ENCODE results near the gene ARFGAP2.

Gene ARFGAP2

GRCh38 chr11:47178737-47179654 lies 2.3 kb upstream of the ARFGAP2 start:
- Histone ChIP-seq H3K4me3 (ENCODE audit: low read length) (no peak overlapping the region), H3K36me3 (ENCODE audit: control insufficient read depth, low read depth, low read length) (peaks cover 13% of the 10 kb centered on the region), H3K27ac (ENCODE audit: low read length) (no peak overlapping the region), H3K9ac (ENCODE audit: low read length) (no peak overlapping the region), H3K9me3 (ENCODE audit: control insufficient read depth, low read depth, low read length) (no peaks in the 10 kb centered on the region), H3K4me1 (ENCODE audit: control insufficient read depth, low read depth, low read length) (peaks cover 4% of the 10 kb centered on the region), H3K27me3 (ENCODE audit: control insufficient read depth, insufficient read depth, low read length) (no peaks in the 10 kb centered on the region)

GRCh38 chr11:47178316-47178715 lies 1.6 kb upstream of the ARFGAP2 start:
- H3K27ac ChIP-seq (ENCODE audit: low read length) = no peak overlapping the region
- no peak overlapping the region for H3K4me3 ChIP-seq (ENCODE audit: low read length)
- no peaks in the 10 kb centered on the region for H3K27me3 ChIP-seq (ENCODE audit: control insufficient read depth, insufficient read depth, low read length)
- no peaks in the 10 kb centered on the region for H3K9me3 ChIP-seq (ENCODE audit: control insufficient read depth, low read depth, low read length)
- H3K4me1 ChIP-seq (ENCODE audit: control insufficient read depth, low read depth, low read length) = peaks cover 4% of the 10 kb centered on the region
- peaks cover 20% of the 10 kb centered on the region for H3K36me3 ChIP-seq (ENCODE audit: control insufficient read depth, low read depth, low read length)
- no peak overlapping the region for H3K9ac ChIP-seq (ENCODE audit: low read length)

- peaks cover 4% of the 10 kb centered on the region for H3K4me1 ChIP-seq (ENCODE audit: control insufficient read depth, low read depth, low read length)
- no peak overlapping the region for H3K4me3 ChIP-seq (ENCODE audit: low read length)
- H3K27ac ChIP-seq (ENCODE audit: low read length) = no peak overlapping the region
- H3K9ac ChIP-seq (ENCODE audit: low read length) = peak overlapping the region; percentile 29
- no peaks in the 10 kb centered on the region for H3K27me3 ChIP-seq (ENCODE audit: control insufficient read depth, insufficient read depth, low read length)
- peaks cover 22% of the 10 kb centered on the region for H3K36me3 ChIP-seq (ENCODE audit: control insufficient read depth, low read depth, low read length)
- no peaks in the 10 kb centered on the region for H3K9me3 ChIP-seq (ENCODE audit: control insufficient read depth, low read depth, low read length)
Observed at GRCh38 chr11:47177846-47178245, 1.2 kb upstream of the ARFGAP2 start.

GRCh38 chr11:47177229-47177845 lies 658 bp upstream of the ARFGAP2 start:
- Histone ChIP-seq H3K27me3 (ENCODE audit: control insufficient read depth, insufficient read depth, low read length) (no peaks in the 10 kb centered on the region), H3K4me1 (ENCODE audit: control insufficient read depth, low read depth, low read length) (peaks cover 4% of the 10 kb centered on the region), H3K4me3 (ENCODE audit: low read length) (peak overlapping the region; percentile 92), H3K9ac (ENCODE audit: low read length) (peak overlapping the region; percentile 29), H3K9me3 (ENCODE audit: control insufficient read depth, low read depth, low read length) (no peaks in the 10 kb centered on the region), H3K36me3 (ENCODE audit: control insufficient read depth, low read depth, low read length) (peaks cover 27% of the 10 kb centered on the region), H3K27ac (ENCODE audit: low read length) (no peak overlapping the region)

- Histone ChIP-seq H3K27me3 (ENCODE audit: control insufficient read depth, insufficient read depth, low read length) (no peaks in the 10 kb centered on the region), H3K4me3 (ENCODE audit: low read length) (peak overlapping the region; percentile 92), H3K9me3 (ENCODE audit: control insufficient read depth, low read depth, low read length) (no peaks in the 10 kb centered on the region), H3K36me3 (ENCODE audit: control insufficient read depth, low read depth, low read length) (peaks cover 42% of the 10 kb centered on the region), H3K9ac (ENCODE audit: low read length) (peak overlapping the region; percentile 96), H3K27ac (ENCODE audit: low read length) (peak overlapping the region; percentile 76), H3K4me1 (ENCODE audit: control insufficient read depth, low read depth, low read length) (peaks cover 4% of the 10 kb centered on the region)
Observed at GRCh38 chr11:47175746-47176327, 842 bp downstream of the ARFGAP2 start.

- Histone ChIP-seq H3K36me3 (ENCODE audit: control insufficient read depth, low read depth, low read length) (peaks cover 54% of the 10 kb centered on the region), H3K4me1 (ENCODE audit: control insufficient read depth, low read depth, low read length) (peaks cover 4% of the 10 kb centered on the region), H3K9me3 (ENCODE audit: control insufficient read depth, low read depth, low read length) (no peaks in the 10 kb centered on the region), H3K4me3 (ENCODE audit: low read length) (no peak overlapping the region), H3K27me3 (ENCODE audit: control insufficient read depth, insufficient read depth, low read length) (no peaks in the 10 kb centered on the region), H3K27ac (ENCODE audit: low read length) (no peak overlapping the region), H3K9ac (ENCODE audit: low read length) (no peak overlapping the region)
Observed at GRCh38 chr11:47172740-47173336, 3.8 kb downstream of the ARFGAP2 start.

GRCh38 chr11:47171856-47172255 lies 4.8 kb downstream of the ARFGAP2 start:
- Histone ChIP-seq H3K4me3 (ENCODE audit: low read length) (no peak overlapping the region), H3K27me3 (ENCODE audit: control insufficient read depth, insufficient read depth, low read length) (no peaks in the 10 kb centered on the region), H3K9me3 (ENCODE audit: control insufficient read depth, low read depth, low read length) (no peaks in the 10 kb centered on the region), H3K27ac (ENCODE audit: low read length) (no peak overlapping the region), H3K36me3 (ENCODE audit: control insufficient read depth, low read depth, low read length) (peaks cover 64% of the 10 kb centered on the region), H3K4me1 (ENCODE audit: control insufficient read depth, low read depth, low read length) (peaks cover 4% of the 10 kb centered on the region), H3K9ac (ENCODE audit: low read length) (no peak overlapping the region)

GRCh38 chr11:47171061-47171838 lies 5.4 kb downstream of the ARFGAP2 start:
- peaks cover 4% of the 10 kb centered on the region for H3K4me1 ChIP-seq (ENCODE audit: control insufficient read depth, low read depth, low read length)
- H3K27me3 ChIP-seq (ENCODE audit: control insufficient read depth, insufficient read depth, low read length) = no peaks in the 10 kb centered on the region
- no peak overlapping the region for H3K27ac ChIP-seq (ENCODE audit: low read length)
- H3K36me3 ChIP-seq (ENCODE audit: control insufficient read depth, low read depth, low read length) = peaks cover 70% of the 10 kb centered on the region
- no peak overlapping the region for H3K4me3 ChIP-seq (ENCODE audit: low read length)
- H3K9me3 ChIP-seq (ENCODE audit: control insufficient read depth, low read depth, low read length) = no peaks in the 10 kb centered on the region
- no peak overlapping the region for H3K9ac ChIP-seq (ENCODE audit: low read length)

GRCh38 chr11:47166368-47166767 lies 10.3 kb downstream of the ARFGAP2 start:
- Histone ChIP-seq H3K4me3 (ENCODE audit: low read length) (no peak overlapping the region), H3K9ac (ENCODE audit: low read length) (no peak overlapping the region), H3K27ac (ENCODE audit: low read length) (no peak overlapping the region), H3K36me3 (ENCODE audit: control insufficient read depth, low read depth, low read length) (peaks cover 56% of the 10 kb centered on the region), H3K27me3 (ENCODE audit: control insufficient read depth, insufficient read depth, low read length) (no peaks in the 10 kb centered on the region), H3K9me3 (ENCODE audit: control insufficient read depth, low read depth, low read length) (no peaks in the 10 kb centered on the region), H3K4me1 (ENCODE audit: control insufficient read depth, low read depth, low read length) (no peaks in the 10 kb centered on the region)

GRCh38 chr11:47165253-47165840 lies 11.3 kb downstream of the ARFGAP2 start:
- H3K36me3 ChIP-seq (ENCODE audit: control insufficient read depth, low read depth, low read length) = peaks cover 47% of the 10 kb centered on the region
- H3K4me1 ChIP-seq (ENCODE audit: control insufficient read depth, low read depth, low read length) = no peaks in the 10 kb centered on the region
- H3K27me3 ChIP-seq (ENCODE audit: control insufficient read depth, insufficient read depth, low read length) = no peaks in the 10 kb centered on the region
- no peak overlapping the region for H3K4me3 ChIP-seq (ENCODE audit: low read length)
- H3K9me3 ChIP-seq (ENCODE audit: control insufficient read depth, low read depth, low read length) = no peaks in the 10 kb centered on the region
- no peak overlapping the region for H3K27ac ChIP-seq (ENCODE audit: low read length)
- H3K9ac ChIP-seq (ENCODE audit: low read length) = no peak overlapping the region

Measured in iPS-18a (cell line).